Type B pancreatic cell (in vitro differentiated cells): ENCODE data around the gene PSG5. TPM values are rescaled to one million over a fixed set of nuclear protein-coding genes. Genes with fewer than 3 reads are reported as not detected.
"Not testable (repeated sequence)": the region's sequence is repeated elsewhere in the genome, so short reads cannot be mapped to it uniquely, and the experiment has no call there.

Experiments used
- DNase-seq: peaks from one replicate; pipeline ENCODE4 v3.0.0; 2021; ENCODE audit warnings: mixed read lengths; ENCODE audit not compliant: unreplicated experiment; ENCODE audit errors: extremely low spot score
- H3K27ac Mint-ChIP-seq: 2 replicates; pipeline ENCODE4 v1.8.0; 2021; ENCODE audit warnings: mild to moderate bottlenecking, mixed read lengths
- H3K27me3 Mint-ChIP-seq: 2 replicates; pipeline ENCODE4 v1.8.0; 2021; ENCODE audit warnings: mixed read lengths
- H3K36me3 Mint-ChIP-seq: 2 replicates; pipeline ENCODE4 v1.8.0; 2021; ENCODE audit warnings: mixed read lengths
- H3K4me1 Mint-ChIP-seq: one replicate; pipeline ENCODE4 v1.8.0; 2021; ENCODE audit warnings: mixed read lengths; ENCODE audit not compliant: unreplicated experiment
- H3K4me3 Mint-ChIP-seq: 2 replicates; pipeline ENCODE4 v1.8.0; 2021; ENCODE audit warnings: mild to moderate bottlenecking, mixed read lengths
- H3K9me3 Mint-ChIP-seq: 2 replicates; pipeline ENCODE4 v1.8.0; 2021; ENCODE audit warnings: mixed read lengths
- total RNA-seq: library from RNA; stranded (reverse); gene quantifications from 2 replicates; pipeline ENCODE4 v1.2.1, GENCODE V29; 2021; ENCODE audit warnings: low replicate concordance
- TF ChIP-seq, protein P1 (sequence below): fragments of 200-600 bp; sonication (generic); conservative IDR thresholded peaks from 2 replicates; pipeline ENCODE4 v1.5.0; 2021; ENCODE audit warnings: antibody characterized with exemption, mild to moderate bottlenecking

PSG5 gene
- total RNA-seq, 1 donor from 2014 or later = not detected

- not testable (repeated sequence) for H3K36me3 Mint-ChIP-seq, H3K4me3 Mint-ChIP-seq, H3K27me3 Mint-ChIP-seq, H3K4me1 Mint-ChIP-seq, H3K27ac Mint-ChIP-seq, H3K9me3 Mint-ChIP-seq, DNase-seq
These were observed 4.2 kb downstream of the PSG5 start for GRCh38 chr19:43181869-43182771.

DNA sequence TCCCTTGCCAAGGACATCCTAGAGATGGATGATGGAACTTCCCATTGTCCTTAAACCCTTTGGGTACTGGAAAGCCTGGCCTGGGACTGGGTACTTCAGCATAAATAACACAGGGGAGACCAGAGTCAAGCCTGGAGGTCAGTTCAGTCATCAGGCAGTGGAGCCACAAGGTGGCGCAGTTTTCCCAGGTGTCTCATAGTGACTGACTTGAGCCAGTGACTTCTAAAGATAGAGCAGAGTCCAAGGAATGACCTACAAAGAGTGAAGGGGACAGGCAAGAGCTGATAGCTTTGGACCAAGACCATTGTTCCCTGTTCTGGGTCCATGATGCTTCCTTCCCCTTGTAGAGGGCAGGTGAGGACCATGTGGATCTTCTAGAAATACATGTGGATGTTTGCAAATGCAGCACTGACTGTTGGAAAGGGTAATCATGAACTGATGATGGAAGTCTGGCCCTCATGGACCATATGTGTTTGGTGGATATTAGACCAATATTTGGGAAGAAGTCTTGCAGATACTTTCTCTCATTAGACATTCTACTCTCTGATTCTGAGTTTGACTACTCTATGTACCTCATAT is 6.7 kb downstream of the PSG5 start:
- not testable (repeated sequence) for H3K9me3 Mint-ChIP-seq, H3K4me3 Mint-ChIP-seq, H3K36me3 Mint-ChIP-seq, H3K27ac Mint-ChIP-seq, H3K27me3 Mint-ChIP-seq, H3K4me1 Mint-ChIP-seq, DNase-seq

- not testable (repeated sequence) for H3K4me1 Mint-ChIP-seq, H3K4me3 Mint-ChIP-seq, H3K27me3 Mint-ChIP-seq, DNase-seq, H3K9me3 Mint-ChIP-seq, H3K36me3 Mint-ChIP-seq, H3K27ac Mint-ChIP-seq
These were observed 7.8 kb downstream of the PSG5 start for GRCh38 chr19:43178577-43178976.

GRCh38 chr19:43165906-43166305 is 20.4 kb downstream of the PSG5 start:
- not testable (repeated sequence) for H3K4me1 Mint-ChIP-seq, H3K4me3 Mint-ChIP-seq, DNase-seq, H3K36me3 Mint-ChIP-seq, H3K27ac Mint-ChIP-seq, H3K27me3 Mint-ChIP-seq
- H3K9me3 Mint-ChIP-seq = peaks cover 16% of the 10 kb centered on the region

GRCh38 chr19:43163135-43163534 is 23.2 kb downstream of the PSG5 start:
- H3K4me1 Mint-ChIP-seq, H3K27me3 Mint-ChIP-seq, H3K4me3 Mint-ChIP-seq, H3K27ac Mint-ChIP-seq, DNase-seq, H3K36me3 Mint-ChIP-seq: not testable (repeated sequence)
- peaks cover 11% of the 10 kb centered on the region for H3K9me3 Mint-ChIP-seq

DNA sequence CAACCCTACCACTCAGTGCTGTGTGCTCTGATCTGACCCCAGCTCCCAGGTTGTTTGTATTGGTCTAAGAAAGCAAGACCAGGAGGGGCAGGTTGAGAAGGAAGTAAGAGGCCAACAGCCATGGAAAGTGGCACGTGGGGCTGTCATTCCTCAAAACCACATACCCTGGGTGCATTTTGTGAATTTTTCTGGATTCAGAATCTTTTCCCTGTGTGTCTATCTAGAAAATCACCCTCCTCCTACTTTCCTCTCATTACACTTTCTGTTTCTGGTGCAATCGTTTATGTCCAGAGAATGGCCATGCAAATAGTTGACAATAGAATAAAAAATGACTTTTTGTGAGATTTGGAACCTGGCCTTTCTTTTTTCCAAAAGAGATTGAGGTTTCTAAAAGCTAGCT is 24.1 kb downstream of the PSG5 start:
- H3K36me3 Mint-ChIP-seq, H3K4me1 Mint-ChIP-seq, H3K27ac Mint-ChIP-seq, H3K4me3 Mint-ChIP-seq, DNase-seq, H3K27me3 Mint-ChIP-seq: not testable (repeated sequence)
- peaks cover 11% of the 10 kb centered on the region for H3K9me3 Mint-ChIP-seq

GRCh38 chr19:43152214-43152613 is 34.1 kb downstream of the PSG5 start:
- TF ChIP-seq, protein P1, sequence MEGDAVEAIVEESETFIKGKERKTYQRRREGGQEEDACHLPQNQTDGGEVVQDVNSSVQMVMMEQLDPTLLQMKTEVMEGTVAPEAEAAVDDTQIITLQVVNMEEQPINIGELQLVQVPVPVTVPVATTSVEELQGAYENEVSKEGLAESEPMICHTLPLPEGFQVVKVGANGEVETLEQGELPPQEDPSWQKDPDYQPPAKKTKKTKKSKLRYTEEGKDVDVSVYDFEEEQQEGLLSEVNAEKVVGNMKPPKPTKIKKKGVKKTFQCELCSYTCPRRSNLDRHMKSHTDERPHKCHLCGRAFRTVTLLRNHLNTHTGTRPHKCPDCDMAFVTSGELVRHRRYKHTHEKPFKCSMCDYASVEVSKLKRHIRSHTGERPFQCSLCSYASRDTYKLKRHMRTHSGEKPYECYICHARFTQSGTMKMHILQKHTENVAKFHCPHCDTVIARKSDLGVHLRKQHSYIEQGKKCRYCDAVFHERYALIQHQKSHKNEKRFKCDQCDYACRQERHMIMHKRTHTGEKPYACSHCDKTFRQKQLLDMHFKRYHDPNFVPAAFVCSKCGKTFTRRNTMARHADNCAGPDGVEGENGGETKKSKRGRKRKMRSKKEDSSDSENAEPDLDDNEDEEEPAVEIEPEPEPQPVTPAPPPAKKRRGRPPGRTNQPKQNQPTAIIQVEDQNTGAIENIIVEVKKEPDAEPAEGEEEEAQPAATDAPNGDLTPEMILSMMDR = no peak
- H3K27ac Mint-ChIP-seq = no peak overlapping the region
- H3K9me3 Mint-ChIP-seq = no peaks in the 10 kb centered on the region
- no peak for DNase-seq
- H3K4me1 Mint-ChIP-seq = no peaks in the 10 kb centered on the region
- H3K27me3 Mint-ChIP-seq = no peaks in the 10 kb centered on the region
- no peak overlapping the region for H3K4me3 Mint-ChIP-seq
- no peaks in the 10 kb centered on the region for H3K36me3 Mint-ChIP-seq

GRCh38 chr19:43149788-43150187 is 36.5 kb downstream of the PSG5 start:
- H3K4me3 Mint-ChIP-seq, H3K9me3 Mint-ChIP-seq, H3K4me1 Mint-ChIP-seq, DNase-seq, H3K36me3 Mint-ChIP-seq, H3K27ac Mint-ChIP-seq, H3K27me3 Mint-ChIP-seq: not testable (repeated sequence)

DNA sequence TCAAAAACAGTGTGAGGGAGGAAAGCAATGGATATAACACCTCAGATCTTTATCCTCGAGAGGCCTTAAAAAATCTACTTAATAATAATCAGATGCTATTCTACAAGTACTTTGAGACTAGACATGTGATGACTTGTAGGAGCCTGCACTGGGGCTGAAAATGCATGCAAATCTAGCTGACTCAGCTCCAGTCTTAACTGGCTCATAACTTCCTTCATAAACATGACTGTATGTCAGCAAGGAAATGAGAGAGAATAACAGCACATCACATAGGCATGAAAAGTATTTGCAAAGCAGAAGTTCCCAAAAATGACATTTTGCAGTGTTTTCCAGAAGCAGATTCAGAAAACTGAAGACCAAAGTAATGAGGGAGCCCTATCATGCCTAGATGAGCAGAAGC is 38.1 kb downstream of the PSG5 start:
- H3K27me3 Mint-ChIP-seq = no peaks in the 10 kb centered on the region
- no peaks in the 10 kb centered on the region for H3K9me3 Mint-ChIP-seq
- H3K27ac Mint-ChIP-seq = no peak overlapping the region
- no peak for DNase-seq
- no peak overlapping the region for H3K4me3 Mint-ChIP-seq
- no peaks in the 10 kb centered on the region for H3K36me3 Mint-ChIP-seq
- H3K4me1 Mint-ChIP-seq = no peaks in the 10 kb centered on the region
- TF ChIP-seq, protein P1 = no peak

- H3K4me3 Mint-ChIP-seq, H3K4me1 Mint-ChIP-seq, H3K9me3 Mint-ChIP-seq, H3K36me3 Mint-ChIP-seq, H3K27me3 Mint-ChIP-seq, H3K27ac Mint-ChIP-seq, DNase-seq: not testable (repeated sequence)
These were observed 44.6 kb downstream of the PSG5 start for GRCh38 chr19:43141763-43142162.
